Mesenchymal stem cell (in vitro differentiated cells and primary cell): ENCODE measurements around the gene USB1.
A peak's percentile ranks its signal among the peaks of the same experiment; 100 is the strongest.

Experiments used
- DNase-seq: peaks from one replicate; pipeline ENCODE4 v3.0.0-alpha.2; 2013
- H2AFZ ChIP-seq: one replicate; pipeline ENCODE4 v1.6.1; 2013; ENCODE audit warnings: low read depth, mild to moderate bottlenecking, control low read depth, inconsistent platforms, low read length, moderate library complexity
- H2AK5ac ChIP-seq: 2 replicates; pipeline ENCODE4 v1.6.1; 2013; ENCODE audit warnings: low read length, moderate library complexity, mild to moderate bottlenecking, inconsistent platforms; ENCODE audit not compliant: severe bottlenecking
- H2BK120ac ChIP-seq: one replicate; pipeline ENCODE4 v1.6.1; 2013; ENCODE audit warnings: low read depth, mild to moderate bottlenecking, inconsistent platforms, low read length, moderate library complexity
- H2BK12ac ChIP-seq, 2 experiments: one replicate each; pipeline ENCODE4 v1.6.1; 2013; ENCODE audit warnings: inconsistent platforms in 2 of 2, low read length in 2 of 2, mild to moderate bottlenecking in 2 of 2, moderate library complexity in 2 of 2, control low read depth in 1 of 2
- H2BK15ac ChIP-seq: one replicate; pipeline ENCODE4 v1.6.1; 2013; ENCODE audit warnings: mild to moderate bottlenecking, low read depth, inconsistent platforms; ENCODE audit not compliant: poor library complexity, severe bottlenecking
- H2BK5ac ChIP-seq: 2 replicates; pipeline ENCODE4 v1.6.1; 2013; ENCODE audit warnings: low read depth, mild to moderate bottlenecking, low read length, control low read depth, inconsistent platforms; ENCODE audit not compliant: poor library complexity, severe bottlenecking
- H3K14ac ChIP-seq, 2 experiments: one replicate each; pipeline ENCODE4 v1.6.1; 2013; ENCODE audit warnings: inconsistent platforms in 2 of 2, low read length in 2 of 2, control low read depth in 1 of 2, mild to moderate bottlenecking in 1 of 2, moderate library complexity in 1 of 2
- H3K18ac ChIP-seq, 2 experiments: one replicate each; pipeline ENCODE4 v1.6.1; 2013; ENCODE audit warnings: inconsistent platforms in 2 of 2, low read length in 2 of 2, control low read depth in 1 of 2, low read depth in 1 of 2, mild to moderate bottlenecking in 1 of 2
- H3K23ac ChIP-seq, 2 experiments: one replicate each; pipeline ENCODE4 v1.6.1; 2013; ENCODE audit warnings: inconsistent platforms in 2 of 2, low read length in 2 of 2, mild to moderate bottlenecking in 2 of 2, moderate library complexity in 2 of 2, control low read depth in 1 of 2
- H3K27ac ChIP-seq: 2 replicates; pipeline ENCODE4 v1.5.1; 2013; ENCODE audit warnings: mild to moderate bottlenecking, moderate library complexity, low read length, control low read depth, inconsistent platforms; ENCODE audit not compliant: poor library complexity, severe bottlenecking
- H3K27me3 ChIP-seq, 2 experiments: 2 replicates each; pipeline versions ENCODE4 v1.6.1 to v1.7.0; 2013; ENCODE audit warnings: low read length in 2 of 2, mild to moderate bottlenecking in 2 of 2, moderate library complexity in 2 of 2, control low read depth in 1 of 2, inconsistent platforms in 1 of 2; ENCODE audit not compliant: control insufficient read depth in 1 of 2, insufficient read depth in 1 of 2
- H3K36me3 ChIP-seq, 2 experiments: 2 replicates each; pipeline versions ENCODE4 v1.6.1 to v1.7.0; 2013; ENCODE audit warnings: low read length in 2 of 2, control low read depth in 1 of 2, inconsistent platforms in 1 of 2, low read depth in 1 of 2, mild to moderate bottlenecking in 1 of 2; ENCODE audit not compliant: insufficient read depth in 2 of 2, control insufficient read depth in 1 of 2
- H3K4ac ChIP-seq, 2 experiments: one replicate each; pipeline ENCODE4 v1.6.1; 2013; ENCODE audit warnings: inconsistent platforms in 2 of 2, low read length in 2 of 2, mild to moderate bottlenecking in 2 of 2, moderate library complexity in 2 of 2, control low read depth in 1 of 2, low read depth in 1 of 2
- H3K4me1 ChIP-seq: 2 replicates; pipeline ENCODE4 v1.6.1; 2013; ENCODE audit warnings: low read depth, low read length, control low read depth; ENCODE audit not compliant: control insufficient read depth, insufficient read depth
- H3K4me2 ChIP-seq: 2 replicates; pipeline ENCODE4 v1.6.1; 2013; ENCODE audit warnings: low read length, mild to moderate bottlenecking, inconsistent platforms; ENCODE audit not compliant: poor library complexity, severe bottlenecking
- H3K4me3 ChIP-seq, 2 experiments: 2 replicates each; pipeline versions ENCODE4 v1.5.1 to v1.7.0; 2013; ENCODE audit warnings: low read length in 2 of 2, mild to moderate bottlenecking in 2 of 2, control low read depth in 1 of 2, low read depth in 1 of 2; ENCODE audit not compliant: insufficient read depth in 1 of 2
- H3K79me1 ChIP-seq: replicated peaks from 2 replicates; pipeline ENCODE4 v1.6.1; 2013; ENCODE audit warnings: mild to moderate bottlenecking, control low read depth, low read length, inconsistent platforms; ENCODE audit not compliant: poor library complexity, severe bottlenecking
- H3K9ac ChIP-seq: 2 replicates; pipeline ENCODE4 v1.7.0; 2013; ENCODE audit warnings: mild to moderate bottlenecking, low read length, moderate library complexity
- H3K9me3 ChIP-seq: 2 replicates; pipeline ENCODE4 v1.7.0; 2013; ENCODE audit warnings: mild to moderate bottlenecking, low read length; ENCODE audit not compliant: control insufficient read depth
- H4K8ac ChIP-seq: one replicate; pipeline ENCODE4 v1.6.1; 2013; ENCODE audit warnings: inconsistent platforms, mild to moderate bottlenecking, low read length, moderate library complexity
- H4K91ac ChIP-seq: one replicate; pipeline ENCODE4 v1.6.1; 2013; ENCODE audit warnings: mild to moderate bottlenecking, low read length, inconsistent platforms
- WGBS: methylation state at CpG from one replicate; pipeline ENCODE4 v1.1.7; 2013; ENCODE audit warnings: mixed read lengths; 5-methylcytosine and 5-hydroxymethylcytosine counted together

USB1 gene

DNA sequence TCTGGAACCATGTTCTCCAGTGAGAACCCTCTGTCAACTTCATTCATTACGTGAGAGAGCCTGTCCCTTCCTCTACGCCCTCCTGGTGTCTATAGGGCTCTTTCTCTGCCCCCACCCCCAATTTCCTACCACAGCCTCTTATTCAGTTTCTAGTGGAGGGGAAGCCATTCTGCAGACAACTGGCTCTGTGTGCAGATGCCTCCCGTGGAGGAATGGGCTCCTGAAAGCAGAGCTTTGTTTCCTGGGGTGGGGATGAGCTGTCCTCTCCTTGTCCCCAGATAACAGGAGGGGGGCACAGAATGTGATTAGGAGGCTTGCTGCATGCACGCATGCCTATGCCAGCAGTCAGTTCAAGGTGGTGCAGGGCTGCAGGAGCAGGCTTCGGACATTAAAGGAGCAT lies 55.9 kb downstream of the USB1 start:
- Histone ChIP-seq H2BK12ac (no peak overlapping the region), H3K18ac (no peak overlapping the region), H3K79me1 (no peaks in the 10 kb centered on the region), H3K4me3 (no peak overlapping the region), H3K23ac (no peak overlapping the region), H3K4me2 (no peak overlapping the region), H3K4me1 (no peaks in the 10 kb centered on the region), H3K4ac (no peak overlapping the region), H4K8ac (no peak overlapping the region), H2BK15ac (no peak overlapping the region), H3K36me3 (no peaks in the 10 kb centered on the region), H3K14ac (no peak overlapping the region), H2BK120ac (no peak overlapping the region), H3K27ac (no peak overlapping the region), H2AK5ac (no peak overlapping the region), H3K27me3 (peaks cover 12 to 24% of the 10 kb centered on the region in 2 experiments), H3K9ac (no peak overlapping the region), H3K9me3 (no peaks in the 10 kb centered on the region), H2BK5ac (no peak overlapping the region), H2AFZ (no peak overlapping the region), H4K91ac (no peak overlapping the region)
- 89% methylated on average over 5 of the region's 5 CpGs for WGBS
- no peak for DNase-seq

DNA sequence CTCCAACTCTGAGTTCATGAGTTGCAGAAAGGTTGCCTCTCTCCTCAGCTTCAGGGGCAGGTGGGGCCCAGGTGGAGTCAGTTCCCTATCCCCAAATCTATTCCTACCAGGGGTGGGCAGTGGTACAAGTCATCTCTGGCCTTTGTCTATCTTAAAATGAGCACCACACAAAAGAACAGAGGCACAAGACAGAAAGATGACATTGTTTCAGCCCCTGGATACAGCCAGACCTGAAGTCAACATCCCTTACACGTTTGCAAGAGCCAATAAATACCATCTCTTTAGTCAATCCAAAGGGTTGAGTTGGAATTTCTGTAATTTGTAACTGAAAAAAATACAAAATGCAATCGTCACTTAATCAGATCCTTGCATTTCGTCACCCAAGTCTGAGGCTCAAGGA lies 56.6 kb downstream of the USB1 start:
- no peak overlapping the region for H3K18ac ChIP-seq
- no peak overlapping the region for H2BK120ac ChIP-seq
- H3K79me1 ChIP-seq: no peaks in the 10 kb centered on the region
- H3K27ac ChIP-seq: no peak overlapping the region
- H2BK12ac ChIP-seq: no peak overlapping the region
- no peak for DNase-seq
- H2BK15ac ChIP-seq: no peak overlapping the region
- no peak overlapping the region for H3K14ac ChIP-seq
- H3K4ac ChIP-seq: no peak overlapping the region
- H3K9me3 ChIP-seq: no peaks in the 10 kb centered on the region
- no peak overlapping the region for H4K91ac ChIP-seq
- H2BK5ac ChIP-seq: no peak overlapping the region
- H3K9ac ChIP-seq: no peak overlapping the region
- H2AK5ac ChIP-seq: no peak overlapping the region
- 95% methylated on average over 2 of the region's 3 CpGs for WGBS
- H3K4me1 ChIP-seq: no peaks in the 10 kb centered on the region
- no peak overlapping the region for H3K4me3 ChIP-seq
- no peak overlapping the region for H3K4me2 ChIP-seq
- peaks cover 12 to 30% of the 10 kb centered on the region in 2 experiments for H3K27me3 ChIP-seq
- H4K8ac ChIP-seq: no peak overlapping the region
- H3K36me3 ChIP-seq: no peaks in the 10 kb centered on the region
- no peak overlapping the region for H2AFZ ChIP-seq
- H3K23ac ChIP-seq: no peak overlapping the region

DNA sequence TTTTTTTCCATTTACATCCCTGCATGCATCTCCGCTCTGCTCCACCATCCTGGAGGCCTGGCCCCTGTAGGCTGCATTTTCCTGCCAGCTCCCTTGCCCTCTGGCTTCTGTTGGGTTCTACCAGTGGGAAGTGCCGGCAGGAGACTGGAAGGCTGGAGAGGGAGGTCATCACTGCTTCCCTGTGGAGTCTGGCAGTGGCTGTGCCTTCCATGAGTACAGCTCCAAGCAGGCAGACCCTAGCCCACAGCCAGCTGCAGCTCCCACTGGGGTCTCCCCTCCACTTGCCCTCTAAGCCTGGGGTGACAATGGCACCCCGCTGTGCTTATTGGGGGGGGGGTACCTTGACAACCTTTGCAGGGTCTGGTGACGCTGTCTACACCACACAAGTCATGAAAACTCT lies 61.6 kb downstream of the USB1 start:
- H3K27me3 ChIP-seq: peaks cover 2 to 24% of the 10 kb centered on the region in 2 experiments
- no peaks in the 10 kb centered on the region for H3K9me3 ChIP-seq
- no peaks in the 10 kb centered on the region for H3K79me1 ChIP-seq
- H3K23ac ChIP-seq: no peak overlapping the region
- peak overlapping the region; percentile 7 for H4K8ac ChIP-seq
- no peak overlapping the region for H2BK15ac ChIP-seq
- H3K27ac ChIP-seq: no peak overlapping the region
- H3K4me3 ChIP-seq: no peak overlapping the region
- H3K18ac ChIP-seq: no peak overlapping the region
- no peak overlapping the region for H2AK5ac ChIP-seq
- H3K4me1 ChIP-seq: peaks cover 6% of the 10 kb centered on the region
- WGBS: 82% methylated on average over 3 of the region's 4 CpGs
- no peaks in the 10 kb centered on the region for H3K36me3 ChIP-seq
- no peak for DNase-seq
- H3K4me2 ChIP-seq: no peak overlapping the region
- no peak overlapping the region for H3K9ac ChIP-seq
- H2BK120ac ChIP-seq: no peak overlapping the region
- H2AFZ ChIP-seq: no peak overlapping the region
- no peak overlapping the region for H4K91ac ChIP-seq
- H3K14ac ChIP-seq: no peak overlapping the region
- no peak overlapping the region for H3K4ac ChIP-seq
- H2BK5ac ChIP-seq: no peak overlapping the region
- H2BK12ac ChIP-seq: no peak overlapping the region

DNA sequence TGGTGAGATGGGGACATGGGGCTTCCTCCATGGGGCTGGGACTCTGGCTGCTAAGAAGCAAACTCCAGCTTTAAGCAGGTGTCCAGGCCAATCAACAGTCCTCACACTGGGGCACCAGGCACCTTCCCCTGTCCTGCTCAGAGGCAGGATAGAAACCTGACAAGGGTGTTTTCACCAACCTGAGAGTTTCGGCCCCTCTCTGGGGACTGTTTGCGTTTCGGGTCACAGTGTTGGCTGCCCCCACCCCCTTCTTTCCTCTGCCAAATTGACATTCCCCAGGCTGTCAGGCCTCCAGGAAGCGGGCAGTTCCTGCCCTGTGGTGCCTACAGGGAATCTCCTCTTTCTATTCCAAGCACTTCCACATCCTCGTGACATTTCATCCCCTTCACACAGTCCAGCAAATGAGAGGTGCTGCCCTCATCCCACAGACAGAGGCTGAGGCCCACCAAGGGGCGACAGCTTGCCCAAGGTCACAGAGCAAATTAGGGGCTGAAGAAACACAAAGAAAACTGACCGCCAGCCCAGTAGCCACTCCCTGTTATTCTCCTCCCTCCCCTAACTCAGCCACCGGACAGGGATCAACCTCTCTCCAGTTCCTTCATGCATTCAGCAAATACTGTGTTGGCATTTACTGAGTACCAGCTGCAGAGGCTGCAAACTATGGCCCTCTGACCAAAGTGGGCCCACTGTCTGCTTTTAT lies 62.3 kb downstream of the USB1 start:
- H3K23ac ChIP-seq: peak overlapping the region in 1 of 2 experiments; percentile 42
- H3K36me3 ChIP-seq: no peaks in the 10 kb centered on the region
- no peak overlapping the region for H2BK15ac ChIP-seq
- H3K4me3 ChIP-seq: no peak overlapping the region
- WGBS: 22% methylated on average over 8 of the region's 8 CpGs
- H3K27me3 ChIP-seq: peaks cover 0 to 19% of the 10 kb centered on the region in 2 experiments
- peaks cover 6% of the 10 kb centered on the region for H3K4me1 ChIP-seq
- no peak overlapping the region for H3K4me2 ChIP-seq
- no peaks in the 10 kb centered on the region for H3K79me1 ChIP-seq
- peak overlapping the region in 1 of 2 experiments; percentile 49 for H2BK12ac ChIP-seq
- peak overlapping the region; percentile 91 for H2AFZ ChIP-seq
- no peak overlapping the region for H4K91ac ChIP-seq
- peak overlapping the region; percentile 66 for H4K8ac ChIP-seq
- DNase-seq: peak; percentile 3
- no peak overlapping the region for H2AK5ac ChIP-seq
- H2BK120ac ChIP-seq: no peak overlapping the region
- no peak overlapping the region for H3K4ac ChIP-seq
- H2BK5ac ChIP-seq: no peak overlapping the region
- no peak overlapping the region for H3K9ac ChIP-seq
- no peak overlapping the region for H3K27ac ChIP-seq
- H3K9me3 ChIP-seq: no peaks in the 10 kb centered on the region
- peak overlapping the region in 1 of 2 experiments; percentile 5 for H3K18ac ChIP-seq
- H3K14ac ChIP-seq: no peak overlapping the region
